Subcutaneous abdominal adipose tissue (tissue), 5 donors: ENCODE measurements around the gene ASTN2.

Experiments used
- H3K27ac ChIP-seq: one replicate; pipeline ENCODE4 v1.7.0; 2013; ENCODE audit warnings: low read depth, mild to moderate bottlenecking, inconsistent platforms, low read length, moderate library complexity
- H3K27me3 ChIP-seq, 5 donors: one replicate each; pipeline ENCODE4 v1.7.0; 2013; ENCODE audit warnings: low read length in 5 of 5, inconsistent platforms in 1 of 5; ENCODE audit not compliant: control insufficient read depth in 5 of 5, insufficient read depth in 4 of 5
- H3K36me3 ChIP-seq, 5 donors: one replicate each; pipeline ENCODE4 v1.7.0; 2013; ENCODE audit warnings: low read length in 5 of 5; ENCODE audit not compliant: control insufficient read depth in 5 of 5, insufficient read depth in 5 of 5
- H3K4me1 ChIP-seq, 5 donors: one replicate each; pipeline ENCODE4 v1.7.0; 2013; ENCODE audit warnings: low read length in 5 of 5, mild to moderate bottlenecking in 3 of 5, moderate library complexity in 1 of 5; ENCODE audit not compliant: control insufficient read depth in 5 of 5, insufficient read depth in 5 of 5
- H3K4me3 ChIP-seq, 5 donors: one replicate each; pipeline ENCODE4 v1.7.0; 2013; ENCODE audit warnings: low read length in 5 of 5, low read depth in 1 of 5
- H3K9ac ChIP-seq, 5 donors: one replicate each; pipeline ENCODE4 v1.7.0; 2013; ENCODE audit warnings: low read length in 5 of 5, mild to moderate bottlenecking in 4 of 5, moderate library complexity in 3 of 5
- H3K9me3 ChIP-seq, 5 donors: one replicate each; pipeline ENCODE4 v1.7.0; 2013; ENCODE audit warnings: low read length in 5 of 5; ENCODE audit not compliant: control insufficient read depth in 5 of 5
- donor health status: healthy.
- donor health status: healthy.
- donor health status: healthy.
- donor health status: healthy.
- donor health status: healthy.

ASTN2 gene

DNA sequence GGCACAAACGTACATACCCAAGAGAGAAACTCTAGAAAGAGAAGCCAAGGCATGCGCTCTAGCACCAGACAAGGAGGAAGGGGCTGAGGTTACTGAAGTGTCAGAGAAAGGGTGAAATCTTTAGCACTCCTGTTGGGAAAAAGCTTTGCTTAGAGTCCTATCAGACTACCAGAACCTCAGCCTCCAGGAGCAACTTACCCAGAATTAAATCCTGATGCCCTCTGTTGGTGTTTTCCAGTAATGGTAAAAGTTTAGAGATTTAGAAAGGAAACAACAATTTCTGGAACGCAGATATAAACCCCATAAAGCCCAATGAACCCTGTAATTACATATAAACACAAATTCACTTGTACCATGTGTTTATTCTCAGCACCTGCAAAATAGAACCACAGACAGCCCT lies 33.2 kb upstream of the ASTN2 start:
- Histone ChIP-seq H3K4me1 (no peaks in the 10 kb centered on the region), H3K4me3 (no peak overlapping the region)

GRCh38 chr9:117445631-117446030 lies 30.8 kb upstream of the ASTN2 start:
- H3K27me3 ChIP-seq: no peaks in the 10 kb centered on the region
- no peaks in the 10 kb centered on the region for H3K4me1 ChIP-seq
- no peaks in the 10 kb centered on the region for H3K36me3 ChIP-seq
- H3K9ac ChIP-seq: no peak overlapping the region
- H3K4me3 ChIP-seq: no peak overlapping the region
- H3K9me3 ChIP-seq: no peaks in the 10 kb centered on the region
- no peak overlapping the region for H3K27ac ChIP-seq

More for the DNA sequence above, 33.2 kb upstream of the ASTN2 start:
- Histone ChIP-seq H3K9ac (no peak overlapping the region), H3K36me3 (no peaks in the 10 kb centered on the region), H3K9me3 (no peaks in the 10 kb centered on the region), H3K27me3 (no peaks in the 10 kb centered on the region), H3K27ac (no peak overlapping the region)

DNA sequence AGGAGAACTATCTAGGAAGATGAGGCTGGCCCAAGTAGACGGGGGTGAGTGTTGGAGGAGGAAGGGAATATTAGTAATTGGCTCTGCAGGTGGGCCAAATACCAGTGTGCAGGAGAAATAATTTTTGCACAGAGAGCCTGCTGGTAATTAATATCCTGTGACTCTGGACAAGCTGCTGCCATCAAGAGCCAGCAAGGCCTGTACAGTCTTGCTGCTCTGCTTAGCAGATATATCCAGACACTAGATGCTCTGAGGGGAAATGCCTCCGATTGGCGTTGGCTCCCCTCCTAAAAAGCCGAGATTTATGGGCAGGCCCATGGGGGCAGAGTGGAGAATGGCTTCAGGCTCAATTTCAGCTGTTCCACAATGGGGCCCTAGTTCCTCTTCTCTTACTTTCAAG lies 29.6 kb upstream of the ASTN2 start:
- Histone ChIP-seq H3K27ac (no peak overlapping the region), H3K4me1 (no peaks in the 10 kb centered on the region), H3K27me3 (peaks cover 0 to 2% (median 0%) of the 10 kb centered on the region in 5 donors), H3K4me3 (no peak overlapping the region), H3K9me3 (peaks cover 0 to 4% (median 0%) of the 10 kb centered on the region in 5 donors), H3K9ac (no peak overlapping the region), H3K36me3 (no peaks in the 10 kb centered on the region)

DNA sequence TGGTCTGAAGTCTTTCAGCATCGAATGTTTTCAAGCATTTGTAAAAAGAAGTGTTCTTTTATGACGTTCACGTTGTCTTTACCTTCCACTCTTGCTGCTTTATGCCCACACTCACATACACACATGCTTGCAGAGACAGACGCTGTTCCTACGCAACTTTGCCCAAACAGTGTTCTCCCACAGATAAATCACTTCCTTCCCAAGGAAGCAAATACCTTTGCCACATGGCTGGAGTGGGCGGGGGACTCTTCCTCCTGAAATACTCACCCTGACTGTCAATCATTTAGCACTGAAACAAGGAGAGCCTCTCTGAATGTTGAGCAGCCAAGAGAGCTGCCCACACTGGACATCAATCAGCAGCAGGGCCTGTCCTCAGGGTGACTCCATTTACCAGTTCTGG lies 22.4 kb upstream of the ASTN2 start:
- Histone ChIP-seq H3K9ac (no peak overlapping the region), H3K27ac (no peak overlapping the region), H3K9me3 (peaks cover 0 to 4% (median 0%) of the 10 kb centered on the region in 5 donors), H3K27me3 (peaks cover 0 to 2% (median 0%) of the 10 kb centered on the region in 5 donors), H3K4me3 (no peak overlapping the region), H3K4me1 (no peaks in the 10 kb centered on the region), H3K36me3 (no peaks in the 10 kb centered on the region)

GRCh38 chr9:117435630-117436261 lies 20.9 kb upstream of the ASTN2 start:
- Histone ChIP-seq H3K4me3 (no peak overlapping the region), H3K9ac (no peak overlapping the region), H3K27me3 (peaks cover 0 to 2% (median 0%) of the 10 kb centered on the region in 5 donors), H3K9me3 (peaks cover 0 to 4% (median 0%) of the 10 kb centered on the region in 5 donors), H3K27ac (no peak overlapping the region), H3K36me3 (no peaks in the 10 kb centered on the region), H3K4me1 (no peaks in the 10 kb centered on the region)

- Histone ChIP-seq H3K9ac (no peak overlapping the region), H3K36me3 (no peaks in the 10 kb centered on the region), H3K27me3 (no peaks in the 10 kb centered on the region), H3K4me3 (no peak overlapping the region), H3K9me3 (no peaks in the 10 kb centered on the region), H3K27ac (no peak overlapping the region), H3K4me1 (no peaks in the 10 kb centered on the region)
Observed at GRCh38 chr9:117434566-117434965, 19.7 kb upstream of the ASTN2 start.

- Histone ChIP-seq H3K27ac (no peak overlapping the region), H3K4me3 (no peak overlapping the region), H3K36me3 (no peaks in the 10 kb centered on the region), H3K9me3 (no peaks in the 10 kb centered on the region), H3K9ac (no peak overlapping the region), H3K4me1 (no peaks in the 10 kb centered on the region), H3K27me3 (no peaks in the 10 kb centered on the region)
Observed at GRCh38 chr9:117430813-117431212, 16.0 kb upstream of the ASTN2 start.

DNA sequence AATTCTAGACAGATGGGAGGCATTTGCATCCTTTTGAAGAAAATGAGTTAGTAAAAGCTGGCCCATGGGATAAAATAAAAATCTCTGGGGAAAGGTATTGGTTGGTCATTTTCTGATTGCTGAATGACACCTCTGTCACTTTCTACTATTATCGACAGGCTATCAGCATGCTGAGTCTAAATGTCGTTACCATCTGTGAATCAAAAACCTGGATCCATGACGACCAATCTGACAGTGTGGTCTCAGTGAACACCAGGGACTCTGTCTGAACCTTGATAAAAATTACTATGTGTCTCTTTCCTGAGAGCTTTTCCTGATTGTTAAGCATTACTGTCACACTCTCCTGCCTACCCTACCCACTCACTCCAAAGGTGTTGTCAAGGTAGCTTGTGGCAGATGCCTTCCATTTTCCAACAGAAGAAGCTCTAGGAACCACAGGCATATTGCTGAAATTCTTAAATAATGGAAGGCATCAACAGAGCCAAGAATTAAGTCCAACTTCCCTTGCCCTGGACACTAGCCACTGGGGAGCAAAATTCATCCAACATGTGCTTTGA lies 12.6 kb upstream of the ASTN2 start:
- peaks cover 0 to 7% (median 3%) of the 10 kb centered on the region in 5 donors for H3K27me3 ChIP-seq
- H3K9ac ChIP-seq: no peak overlapping the region
- H3K4me3 ChIP-seq: no peak overlapping the region
- no peaks in the 10 kb centered on the region for H3K4me1 ChIP-seq
- no peaks in the 10 kb centered on the region for H3K9me3 ChIP-seq
- no peak overlapping the region for H3K27ac ChIP-seq
- H3K36me3 ChIP-seq: no peaks in the 10 kb centered on the region

DNA sequence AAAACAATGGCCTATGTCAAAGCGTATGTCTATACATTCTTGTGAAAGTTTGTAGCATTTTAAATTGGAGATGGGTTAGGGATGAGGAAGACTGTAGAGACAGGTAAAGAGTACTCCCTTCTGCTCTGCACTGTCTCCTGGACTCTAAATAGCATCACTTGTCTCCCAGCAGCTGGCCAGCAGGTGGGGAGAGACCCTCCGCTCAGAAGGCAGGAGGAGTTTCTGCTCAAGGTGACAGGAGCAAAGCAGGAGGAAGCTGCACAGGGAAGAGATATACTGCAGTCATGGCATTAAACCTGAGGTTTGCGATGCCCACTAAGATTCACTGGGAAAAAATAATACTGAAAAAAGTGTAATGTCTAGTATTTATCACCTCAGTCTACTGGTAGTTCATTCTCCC lies 10.7 kb upstream of the ASTN2 start:
- no peak overlapping the region for H3K9ac ChIP-seq
- no peaks in the 10 kb centered on the region for H3K36me3 ChIP-seq
- no peaks in the 10 kb centered on the region for H3K9me3 ChIP-seq
- no peak overlapping the region for H3K4me3 ChIP-seq
- H3K27me3 ChIP-seq: peaks cover 0 to 8% (median 3%) of the 10 kb centered on the region in 5 donors
- H3K4me1 ChIP-seq: no peaks in the 10 kb centered on the region
- H3K27ac ChIP-seq: no peak overlapping the region

DNA sequence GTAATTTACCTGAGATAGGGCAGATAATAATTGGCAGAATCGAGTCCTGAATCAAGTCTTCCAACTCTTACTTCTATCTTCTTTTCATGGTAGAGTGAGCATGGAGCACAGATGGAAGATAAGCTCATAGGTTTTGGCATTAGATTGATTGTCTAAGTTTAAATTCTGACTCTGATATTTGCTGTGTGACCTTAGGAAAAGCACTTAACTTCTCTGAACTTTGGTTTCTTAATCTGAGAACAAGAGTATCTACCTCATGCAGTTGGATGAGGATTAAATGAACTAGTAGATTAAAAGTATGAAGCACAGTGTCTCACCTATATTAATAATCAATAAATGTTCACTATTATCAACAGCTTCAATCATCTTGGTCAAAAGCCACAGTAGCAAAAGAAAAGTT lies 9.4 kb upstream of the ASTN2 start:
- Histone ChIP-seq H3K9ac (no peak overlapping the region), H3K4me1 (no peaks in the 10 kb centered on the region), H3K27ac (no peak overlapping the region), H3K27me3 (peaks cover 0 to 8% (median 3%) of the 10 kb centered on the region in 5 donors), H3K9me3 (no peaks in the 10 kb centered on the region), H3K4me3 (no peak overlapping the region), H3K36me3 (no peaks in the 10 kb centered on the region)
